Hepatocyte (in vitro differentiated cells): ENCODE results near the gene ZNF594. TPM values are rescaled to one million over a fixed set of nuclear protein-coding genes. Genes with fewer than 3 reads are reported as not detected.

Experiments used
- DNase-seq: peaks from one replicate; pipeline ENCODE4 v3.0.0-alpha.2; 2016; ENCODE audit warnings: low spot score
- H2AFZ ChIP-seq: fragments of 200-600 bp; sonication (generic); 2 replicates; pipeline ENCODE4 v1.6.0; 2016; ENCODE audit warnings: antibody characterized with exemption, mild to moderate bottlenecking
- H3K27ac ChIP-seq: fragments of 200-600 bp; sonication (generic); 2 replicates; pipeline ENCODE4 v1.5.1; 2016; ENCODE audit warnings: mild to moderate bottlenecking
- H3K27me3 ChIP-seq: fragments of 200-600 bp; sonication (generic); 2 replicates; pipeline ENCODE4 v1.6.1; 2016
- H3K36me3 ChIP-seq: fragments of 200-600 bp; sonication (generic); replicated peaks from 2 replicates; pipeline ENCODE4 v1.5.1; 2016; ENCODE audit warnings: low read depth; ENCODE audit not compliant: insufficient read depth
- H3K4me1 ChIP-seq: fragments of 200-600 bp; sonication (generic); 2 replicates; pipeline ENCODE4 v1.5.1; 2016; ENCODE audit warnings: mild to moderate bottlenecking, moderate library complexity; ENCODE audit not compliant: insufficient read depth
- H3K4me2 ChIP-seq: fragments of 200-600 bp; sonication (generic); 2 replicates; pipeline ENCODE4 v1.6.0; 2016
- H3K4me3 ChIP-seq: fragments of 200-600 bp; sonication (generic); 2 replicates; pipeline ENCODE4 v1.5.1; 2016; ENCODE audit warnings: mild to moderate bottlenecking
- H3K79me2 ChIP-seq: fragments of 200-600 bp; sonication (generic); 2 replicates; pipeline ENCODE4 v1.6.0; 2017; ENCODE audit warnings: mild to moderate bottlenecking
- H3K9me2 ChIP-seq: fragments of 200-600 bp; sonication (generic); replicated peaks from 2 replicates; pipeline ENCODE4 v1.6.0; 2017; ENCODE audit warnings: mild to moderate bottlenecking; ENCODE audit not compliant: insufficient read depth
- H3K9me3 ChIP-seq: fragments of 200-600 bp; sonication (generic); 2 replicates; pipeline ENCODE4 v1.5.1; 2016; ENCODE audit warnings: low read depth, mild to moderate bottlenecking
- H4K20me1 ChIP-seq: fragments of 200-600 bp; sonication (generic); 2 replicates; pipeline ENCODE4 v1.6.0; 2016; ENCODE audit warnings: mild to moderate bottlenecking; ENCODE audit not compliant: insufficient read depth, poor library complexity, severe bottlenecking
- CTCF ChIP-seq: fragments of 200-600 bp; sonication (generic); IDR thresholded peaks from 2 replicates; pipeline ENCODE4 v1.5.1; 2016; ENCODE audit warnings: antibody characterized with exemption, mild to moderate bottlenecking; ENCODE audit not compliant: poor library complexity
- EZH2 ChIP-seq: fragments of 200-600 bp; sonication (generic); IDR thresholded peaks from 2 replicates; pipeline ENCODE4 v1.6.1; 2016; ENCODE audit warnings: antibody characterized with exemption, mild to moderate bottlenecking, borderline replicate concordance
- EZH2phosphoT487 ChIP-seq: fragments of 200-600 bp; sonication (generic); IDR thresholded peaks from one replicate; pipeline ENCODE4 v1.6.1; 2018; ENCODE audit warnings: antibody characterized with exemption, mild to moderate bottlenecking, low read depth, moderate library complexity; ENCODE audit not compliant: unreplicated experiment, severe bottlenecking
- WGBS: methylation state at CpG from one replicate; pipeline ENCODE4 v1.1.6; 2016; ENCODE audit warnings: low lambda C conversion rate; ENCODE audit errors: missing lambda C conversion rate; 5-methylcytosine and 5-hydroxymethylcytosine counted together
- polyA plus RNA-seq: library from polyadenylated mRNA; unstranded; fragments of >200 nt; fragmentation: Nextera tagmentation; extraction: Ambion mirVana; gene quantifications from 2 replicates; pipeline ENCODE4 v1.2.1, GENCODE V29; 2016
- total RNA-seq: library from RNA; depleted of rRNA; stranded (reverse); fragments of >200 nt; gene quantifications from 2 replicates; pipeline ENCODE4 v1.2.3, GENCODE V29; 2014

ZNF594 gene
- total and polyA plus RNA-seq, 2 experiments from 2014 or later = 3.0 to 6.2 TPM

GRCh38 chr17:5210091-5210490, 18.4 kb upstream of the ZNF594 start:
- DNase-seq = no peak
- H3K79me2 ChIP-seq = no peaks in the 10 kb centered on the region
- 86% methylated on average over 5 of the region's 5 CpGs for WGBS
- H3K27ac ChIP-seq = no peak overlapping the region
- H3K9me2 ChIP-seq = no peaks in the 10 kb centered on the region
- H3K4me1 ChIP-seq = no peaks in the 10 kb centered on the region
- TF ChIP-seq CTCF = no peak
- TF ChIP-seq EZH2 = no peak
- TF ChIP-seq EZH2phosphoT487 = no peak
- no peak overlapping the region for H3K4me3 ChIP-seq
- no peaks in the 10 kb centered on the region for H3K27me3 ChIP-seq
- no peak overlapping the region for H2AFZ ChIP-seq
- H4K20me1 ChIP-seq = no peaks in the 10 kb centered on the region
- no peak overlapping the region for H3K4me2 ChIP-seq
- H3K9me3 ChIP-seq = no peaks in the 10 kb centered on the region
- H3K36me3 ChIP-seq = no peaks in the 10 kb centered on the region

GRCh38 chr17:5209396-5209795, 17.7 kb upstream of the ZNF594 start:
- H3K27me3 ChIP-seq = no peaks in the 10 kb centered on the region
- no peaks in the 10 kb centered on the region for H3K9me3 ChIP-seq
- no peak overlapping the region for H3K4me2 ChIP-seq
- DNase-seq = no peak
- no peaks in the 10 kb centered on the region for H3K79me2 ChIP-seq
- H3K9me2 ChIP-seq = no peaks in the 10 kb centered on the region
- no peak overlapping the region for H3K4me3 ChIP-seq
- H4K20me1 ChIP-seq = no peaks in the 10 kb centered on the region
- no peak for TF ChIP-seq EZH2phosphoT487
- TF ChIP-seq CTCF = no peak
- no peak for TF ChIP-seq EZH2
- H2AFZ ChIP-seq = no peak overlapping the region
- WGBS = 91% methylated on average over 3 of the region's 3 CpGs
- H3K36me3 ChIP-seq = no peaks in the 10 kb centered on the region
- no peaks in the 10 kb centered on the region for H3K4me1 ChIP-seq
- no peak overlapping the region for H3K27ac ChIP-seq

- TF ChIP-seq EZH2 = no peak
- TF ChIP-seq CTCF = no peak
- no peak for TF ChIP-seq EZH2phosphoT487
These were observed 12.2 kb upstream of the ZNF594 start for GRCh38 chr17:5203908-5204294.

More at GRCh38 chr17:5203908-5204294, 12.2 kb upstream of the ZNF594 start:
- H3K36me3 ChIP-seq = no peaks in the 10 kb centered on the region
- H4K20me1 ChIP-seq = no peaks in the 10 kb centered on the region
- no peaks in the 10 kb centered on the region for H3K9me2 ChIP-seq
- H2AFZ ChIP-seq = no peak overlapping the region
- H3K4me2 ChIP-seq = no peak overlapping the region
- no peak for DNase-seq
- no peak overlapping the region for H3K4me3 ChIP-seq
- 85% methylated on average over 1 of the region's 1 CpG for WGBS
- no peaks in the 10 kb centered on the region for H3K27me3 ChIP-seq
- no peaks in the 10 kb centered on the region for H3K79me2 ChIP-seq
- H3K4me1 ChIP-seq = no peaks in the 10 kb centered on the region
- no peak overlapping the region for H3K27ac ChIP-seq
- H3K9me3 ChIP-seq = no peaks in the 10 kb centered on the region
